ENCODE measurements around the gene TAF1.

DNA sequence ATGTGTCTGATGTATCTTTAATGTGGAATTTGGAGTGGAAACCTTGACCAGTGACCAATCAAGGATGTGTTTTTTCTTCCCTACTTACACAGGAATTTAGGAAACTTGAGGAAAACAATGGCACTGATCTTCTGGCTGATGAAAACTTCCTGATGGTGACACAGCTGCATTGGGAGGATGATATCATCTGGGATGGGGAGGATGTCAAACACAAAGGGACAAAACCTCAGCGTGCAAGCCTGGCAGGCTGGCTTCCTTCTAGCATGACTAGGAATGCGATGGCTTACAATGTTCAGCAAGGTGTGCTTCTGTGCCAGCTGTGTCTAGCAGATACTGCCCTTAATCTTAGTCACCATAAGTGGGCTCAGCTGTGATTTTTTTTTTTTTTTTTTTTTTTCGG, 12.6 kb downstream of the TAF1 start:
- TF ChIP-seq, protein P1, sequence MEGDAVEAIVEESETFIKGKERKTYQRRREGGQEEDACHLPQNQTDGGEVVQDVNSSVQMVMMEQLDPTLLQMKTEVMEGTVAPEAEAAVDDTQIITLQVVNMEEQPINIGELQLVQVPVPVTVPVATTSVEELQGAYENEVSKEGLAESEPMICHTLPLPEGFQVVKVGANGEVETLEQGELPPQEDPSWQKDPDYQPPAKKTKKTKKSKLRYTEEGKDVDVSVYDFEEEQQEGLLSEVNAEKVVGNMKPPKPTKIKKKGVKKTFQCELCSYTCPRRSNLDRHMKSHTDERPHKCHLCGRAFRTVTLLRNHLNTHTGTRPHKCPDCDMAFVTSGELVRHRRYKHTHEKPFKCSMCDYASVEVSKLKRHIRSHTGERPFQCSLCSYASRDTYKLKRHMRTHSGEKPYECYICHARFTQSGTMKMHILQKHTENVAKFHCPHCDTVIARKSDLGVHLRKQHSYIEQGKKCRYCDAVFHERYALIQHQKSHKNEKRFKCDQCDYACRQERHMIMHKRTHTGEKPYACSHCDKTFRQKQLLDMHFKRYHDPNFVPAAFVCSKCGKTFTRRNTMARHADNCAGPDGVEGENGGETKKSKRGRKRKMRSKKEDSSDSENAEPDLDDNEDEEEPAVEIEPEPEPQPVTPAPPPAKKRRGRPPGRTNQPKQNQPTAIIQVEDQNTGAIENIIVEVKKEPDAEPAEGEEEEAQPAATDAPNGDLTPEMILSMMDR (IDR thresholded peaks at IDR 0.05 in 8 of 11, conservative IDR thresholded peaks at IDR 0.05 in 3 of 11) = no peak
- TF ChIP-seq POLR2AphosphoS5 (IDR thresholded peaks at IDR 0.05) (peak in 1 of 3 donors; percentile 43), POLR2A (IDR thresholded peaks at IDR 0.05) (no peak)
